B cell (primary cell): ENCODE measurements around the gene SPTB. TPM values are rescaled to one million over a fixed set of nuclear protein-coding genes. Genes with fewer than 3 reads are reported as not detected.

ENCODE experiments used
- ATAC-seq: fragments of 200-7000 bp; cut with Tn5 transposase; one replicate; pipeline ENCODE4 v1.10.0; 2021; ENCODE audit warnings: low read depth, mild to moderate bottlenecking, moderate number of reproducible peaks, moderate library complexity
- CTCF ChIA-PET: fragments of 350-600 bp; sonication (Branson Sonifier 250); formaldehyde crosslinking; loops from one replicate; lab custom pipeline; 2021; ENCODE audit warnings: antibody characterized with exemption, inconsistent platforms; lab: Charles Lee
- POLR2A ChIA-PET: fragments of 350-600 bp; sonication (Branson Sonifier 250); formaldehyde crosslinking; loops from one replicate; lab custom pipeline; 2021; ENCODE audit warnings: antibody characterized with exemption; lab: Charles Lee
- DNase-seq: peaks from one replicate; pipeline ENCODE4 v3.0.0; 2013
- H2AFZ ChIP-seq: 2 replicates; pipeline ENCODE4 v1.6.1; 2012; ENCODE audit warnings: mild to moderate bottlenecking, low read depth, low read length; ENCODE audit not compliant: insufficient read depth, poor library complexity, severe bottlenecking
- H3K27ac ChIP-seq, 2 donors: 1 replicate in 1 of 2; 2 replicates in 1 of 2; pipeline ENCODE4 v1.5.1; 2012 to 2013; ENCODE audit warnings: low read length in 2 of 2, mild to moderate bottlenecking in 2 of 2, moderate library complexity in 1 of 2
- H3K27me3 ChIP-seq, 4 experiments: fragments of 200-600 bp in 1 of 4; sonication (generic) in 1 of 4; replicated peaks in 1 of 4; 1 replicate in 2 of 4; 2 replicates in 2 of 4; pipeline versions ENCODE4 v1.6.1 to v1.7.0; 2013 to 2016; ENCODE audit warnings: low read length in 3 of 4, mild to moderate bottlenecking in 2 of 4, mixed read lengths in 1 of 4, moderate library complexity in 1 of 4; ENCODE audit not compliant: insufficient read depth in 4 of 4, control insufficient read depth in 3 of 4; ENCODE audit errors: control extremely low read depth in 1 of 4
- H3K36me3 ChIP-seq, 2 experiments: replicated peaks in 1 of 2; 1 replicate in 1 of 2; 2 replicates in 1 of 2; pipeline versions ENCODE4 v1.6.1 to v1.7.1; 2013; ENCODE audit warnings: low read length in 1 of 2; ENCODE audit not compliant: insufficient read depth in 2 of 2, control insufficient read depth in 1 of 2; ENCODE audit errors: control extremely low read depth in 1 of 2, extremely low read depth in 1 of 2
- H3K4me1 ChIP-seq, 2 donors: fragments of 200-600 bp in 1 of 2; sonication (generic) in 1 of 2; 1 replicate in 1 of 2; 2 replicates in 1 of 2; pipeline versions ENCODE4 v1.5.1 to v1.6.1; 2013 to 2017; ENCODE audit warnings: low read length in 2 of 2; ENCODE audit not compliant: control insufficient read depth in 2 of 2, insufficient read depth in 2 of 2
- H3K4me2 ChIP-seq: replicated peaks from 2 replicates; pipeline ENCODE3; 2012; ENCODE audit warnings: mild to moderate bottlenecking, low read depth, low read length; ENCODE audit not compliant: poor library complexity, severe bottlenecking
- H3K4me3 ChIP-seq, 5 experiments: fragments of 200-600 bp in 1 of 5; sonication (generic) in 1 of 5; 1 replicate in 3 of 5; 2 replicates in 2 of 5; pipeline versions ENCODE4 v1.5.1 to v1.7.0; 2011 to 2016; ENCODE audit warnings: low read length in 4 of 5, mild to moderate bottlenecking in 4 of 5, low read depth in 2 of 5, control low read depth in 1 of 5, moderate library complexity in 1 of 5; ENCODE audit not compliant: insufficient read depth in 1 of 5; ENCODE audit errors: control extremely low read depth in 1 of 5, extremely low read depth in 1 of 5
- H3K79me2 ChIP-seq: fragments of 200-600 bp; sonication (generic); one replicate; pipeline ENCODE4 v1.6.0; 2016; ENCODE audit warnings: low read length; ENCODE audit not compliant: control insufficient read depth, insufficient read depth
- H3K9ac ChIP-seq: fragments of 200-600 bp; sonication (generic); 2 replicates; pipeline ENCODE4 v1.6.1; 2017; ENCODE audit warnings: mild to moderate bottlenecking, low read length, moderate library complexity
- H3K9me3 ChIP-seq, 3 donors: one replicate each; pipeline versions ENCODE4 v1.6.1 to v1.7.1; 2013; ENCODE audit warnings: low read length in 2 of 3; ENCODE audit not compliant: control insufficient read depth in 2 of 3, insufficient read depth in 1 of 3; ENCODE audit errors: control extremely low read depth in 1 of 3
- H4K20me1 ChIP-seq: 2 replicates; pipeline ENCODE4 v1.6.0; 2012; ENCODE audit warnings: mild to moderate bottlenecking, low read length; ENCODE audit not compliant: insufficient read depth, control insufficient read depth, poor library complexity, severe bottlenecking
- H3K27ac Mint-ChIP-seq: one replicate; pipeline ENCODE4 v1.8.0; 2021; ENCODE audit warnings: mixed read lengths
- H3K27me3 Mint-ChIP-seq: one replicate; pipeline ENCODE4 v1.8.0; 2021; ENCODE audit warnings: mixed read lengths
- H3K4me1 Mint-ChIP-seq: one replicate; pipeline ENCODE4 v1.8.0; 2021; ENCODE audit warnings: mixed read lengths
- H3K4me3 Mint-ChIP-seq: one replicate; pipeline ENCODE4 v1.8.0; 2021; ENCODE audit warnings: mixed read lengths
- H3K9me3 Mint-ChIP-seq: one replicate; pipeline ENCODE4 v1.8.0; 2022; ENCODE audit warnings: mixed read lengths; ENCODE audit not compliant: insufficient read depth
- CTCF ChIP-seq: fragments of 200-600 bp; IDR thresholded peaks from one replicate; pipeline ENCODE4 v1.8.0; 2022; ENCODE audit warnings: antibody characterized with exemption, mild to moderate bottlenecking
- EZH2 ChIP-seq: IDR thresholded peaks from 2 replicates; pipeline ENCODE4 v1.6.1; 2012; ENCODE audit warnings: borderline replicate concordance, low read depth, mild to moderate bottlenecking, moderate library complexity, low read length; ENCODE audit not compliant: insufficient read depth, poor library complexity, severe bottlenecking
- WGBS: methylation state at CpG from one replicate; pipeline ENCODE4 v1.1.5; 2013; ENCODE audit warnings: missing lambda C conversion rate; ENCODE audit not compliant: insufficient coverage; 5-methylcytosine and 5-hydroxymethylcytosine counted together
- intact Hi-C: fragments of 100-400 bp; cut with micrococcal nuclease; formaldehyde crosslinking; loops from one replicate; pipeline ENCODE4 v1.10.0; 2022
- polyA plus RNA-seq: library from polyadenylated mRNA; depleted of rRNA; stranded (reverse); fragments of >200 nt; gene quantifications from 2 replicates; pipeline ENCODE4 v1.2.3, GENCODE V29; 2012
- total RNA-seq, 2 donors: library from RNA; stranded (reverse); fragments of 120-200 nt in 1 of 2; gene quantifications; 1 replicate in 1 of 2; 2 replicates in 1 of 2; pipeline versions ENCODE4 v1.2.3 to v1.2.4, GENCODE V29; 2013 to 2022

Gene SPTB
- total and polyA plus RNA-seq, 2 donors (not counting 1 experiment from before 2014, with no cell fraction given), result 0.12 TPM; not detected in 1

GRCh38 chr14:64730061-64730440 lies 149.7 kb downstream of the SPTB start:
- no peaks in the 10 kb centered on the region for H3K36me3 ChIP-seq
- H3K27me3 Mint-ChIP-seq, result peaks cover 7% of the 10 kb centered on the region
- H3K4me1 Mint-ChIP-seq, result no peaks in the 10 kb centered on the region
- DNase-seq (no peak), ATAC-seq (no peak)
- TF ChIP-seq EZH2 (no peak), CTCF (no peak)
- H3K27ac Mint-ChIP-seq, result no peak overlapping the region
- no peak overlapping the region for H3K4me3 Mint-ChIP-seq
- no peak overlapping the region for H3K27ac ChIP-seq
- POLR2A ChIA-PET, result no interaction called here
- no peaks in the 10 kb centered on the region for H3K4me1 ChIP-seq
- H2AFZ ChIP-seq, result no peak overlapping the region
- H4K20me1 ChIP-seq, result no peaks in the 10 kb centered on the region
- 100% methylated on average over 1 of the region's 1 CpG for WGBS
- no peak overlapping the region for H3K9ac ChIP-seq
- no peaks in the 10 kb centered on the region for H3K9me3 ChIP-seq
- H3K27me3 ChIP-seq, result no peaks in the 10 kb centered on the region
- H3K4me3 ChIP-seq, result no peak overlapping the region
- H3K9me3 Mint-ChIP-seq, result no peaks in the 10 kb centered on the region
- intact Hi-C loops, result no loop called here
- CTCF ChIA-PET, result no interaction called here
- H3K4me2 ChIP-seq, result no peak overlapping the region
- no peaks in the 10 kb centered on the region for H3K79me2 ChIP-seq

- Histone ChIP-seq H3K36me3 (no peaks in the 10 kb centered on the region), H3K4me3 (no peak overlapping the region), H3K4me1 (no peaks in the 10 kb centered on the region), H3K27me3 (peaks cover 0 to under 1% (median 0%) of the 10 kb centered on the region in 4 experiments), H3K9ac (no peak overlapping the region), H2AFZ (no peak overlapping the region), H4K20me1 (no peaks in the 10 kb centered on the region), H3K27ac (no peak overlapping the region), H3K4me2 (no peak overlapping the region), H3K9me3 (no peaks in the 10 kb centered on the region), H3K79me2 (no peaks in the 10 kb centered on the region)
- no peak for ATAC-seq
- DNase-seq, result no peak
- CTCF ChIA-PET, result no interaction called here
- peaks cover 7% of the 10 kb centered on the region for H3K27me3 Mint-ChIP-seq
- H3K27ac Mint-ChIP-seq, result no peak overlapping the region
- 95% methylated on average over 3 of the region's 5 CpGs for WGBS
- intact Hi-C loops, result no loop called here
- H3K9me3 Mint-ChIP-seq, result no peaks in the 10 kb centered on the region
- POLR2A ChIA-PET, result no interaction called here
- no peaks in the 10 kb centered on the region for H3K4me1 Mint-ChIP-seq
- TF ChIP-seq CTCF (no peak), EZH2 (no peak)
- H3K4me3 Mint-ChIP-seq, result no peak overlapping the region
Measured at GRCh38 chr14:64729386-64730060, 150.2 kb downstream of the SPTB start.
